Measurements from ENCODE around the gene TMEM191C.
"Not testable (repeated sequence)": the region's sequence is repeated elsewhere in the genome, so short reads cannot be mapped to it uniquely, and the experiment has no call there.

DNA sequence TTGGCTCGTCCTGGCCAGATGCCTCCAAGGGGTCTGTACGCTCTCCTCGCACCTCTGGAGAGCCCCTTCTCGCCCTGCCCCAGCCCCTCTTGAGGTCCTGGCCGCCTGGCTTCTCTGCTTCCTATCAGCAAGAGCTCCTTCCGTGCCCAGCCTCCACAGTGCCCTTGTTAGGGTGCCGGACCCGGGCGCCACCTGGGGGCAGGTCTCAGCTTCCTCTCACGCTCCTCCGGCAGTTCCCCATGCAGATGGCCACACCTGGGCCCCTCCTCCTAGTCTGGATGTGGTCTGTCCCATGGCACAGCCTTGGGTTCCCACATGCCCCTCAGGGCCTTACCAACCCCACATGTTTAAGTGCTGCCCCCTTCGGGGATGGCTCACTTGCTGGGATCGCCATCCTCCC, 6.5 kb downstream of the TMEM191C start:
- TF ChIP-seq, protein P1, sequence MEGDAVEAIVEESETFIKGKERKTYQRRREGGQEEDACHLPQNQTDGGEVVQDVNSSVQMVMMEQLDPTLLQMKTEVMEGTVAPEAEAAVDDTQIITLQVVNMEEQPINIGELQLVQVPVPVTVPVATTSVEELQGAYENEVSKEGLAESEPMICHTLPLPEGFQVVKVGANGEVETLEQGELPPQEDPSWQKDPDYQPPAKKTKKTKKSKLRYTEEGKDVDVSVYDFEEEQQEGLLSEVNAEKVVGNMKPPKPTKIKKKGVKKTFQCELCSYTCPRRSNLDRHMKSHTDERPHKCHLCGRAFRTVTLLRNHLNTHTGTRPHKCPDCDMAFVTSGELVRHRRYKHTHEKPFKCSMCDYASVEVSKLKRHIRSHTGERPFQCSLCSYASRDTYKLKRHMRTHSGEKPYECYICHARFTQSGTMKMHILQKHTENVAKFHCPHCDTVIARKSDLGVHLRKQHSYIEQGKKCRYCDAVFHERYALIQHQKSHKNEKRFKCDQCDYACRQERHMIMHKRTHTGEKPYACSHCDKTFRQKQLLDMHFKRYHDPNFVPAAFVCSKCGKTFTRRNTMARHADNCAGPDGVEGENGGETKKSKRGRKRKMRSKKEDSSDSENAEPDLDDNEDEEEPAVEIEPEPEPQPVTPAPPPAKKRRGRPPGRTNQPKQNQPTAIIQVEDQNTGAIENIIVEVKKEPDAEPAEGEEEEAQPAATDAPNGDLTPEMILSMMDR (IDR thresholded peaks at IDR 0.05), result not testable (repeated sequence)
- TF ChIP-seq EP300, POLR2A (IDR thresholded peaks at IDR 0.05): not testable (repeated sequence)
